A549 (cell line): Measurements from ENCODE around the gene SLC15A5. TPM values are rescaled to one million over a fixed set of nuclear protein-coding genes. Genes with fewer than 3 reads are reported as not detected.

Experiments
- ATAC-seq, 2 experiments: fragments of 200-7000 bp in 1 of 2; fragments of >200 bp in 1 of 2; cut with Nextera tagmentation in 1 of 2; cut with Tn5 transposase in 1 of 2; 3 replicates each; pipeline versions ENCODE4 v1.8.0 to v1.9.1; 2018 to 2020; ENCODE audit warnings: mild to moderate bottlenecking in 1 of 2, moderate library complexity in 1 of 2
- CTCF ChIA-PET: fragments of 300-600 bp; sonication (Branson Sonifier 250); formaldehyde crosslinking; extraction: SDS; loops from one replicate; lab custom pipeline; 2021; ENCODE audit warnings: antibody characterized with exemption, inconsistent platforms; lab: Yijun Ruan, JAX
- POLR2A ChIA-PET: fragments of 350-600 bp; formaldehyde crosslinking; extraction: SDS; loops from one replicate; lab custom pipeline; 2021; ENCODE audit warnings: antibody characterized with exemption, inconsistent platforms; lab: Yijun Ruan, JAX
- DNase-seq, 2 experiments: peaks; one replicate each; pipeline versions ENCODE4 v3.0.0 to v3.0.0-alpha.2; 2011 to 2016; ENCODE audit warnings: low read depth in 1 of 2, low spot score in 1 of 2
- FAIRE-seq: peaks from 2 replicates; lab custom pipeline; 2011; peaks lifted over from hg19 to GRCh38; lab: Jason Lieb, UNC
- H3K27ac ChIP-seq, 2 experiments: fragments of >200 bp; sonication (Bioruptor Twin); formaldehyde crosslinking; 3 replicates each; pipeline ENCODE4 v1.5.1; 2016 to 2017
- H3K4me1 ChIP-seq: fragments of >200 bp; sonication (Bioruptor Twin); formaldehyde crosslinking; 3 replicates; pipeline ENCODE4 v1.6.1; 2016
- H3K4me2 ChIP-seq: fragments of >200 bp; sonication (Bioruptor Twin); formaldehyde crosslinking; 3 replicates; pipeline ENCODE4 v1.6.1; 2016
- H3K4me3 ChIP-seq: fragments of >200 bp; sonication (Bioruptor Twin); formaldehyde crosslinking; 3 replicates; pipeline ENCODE4 v1.5.1; 2016
- H3K9me3 ChIP-seq: fragments of >200 bp; sonication (Bioruptor Twin); formaldehyde crosslinking; 3 replicates; pipeline ENCODE4 v1.6.1; 2016
- CBX8 ChIP-seq: fragments of 200-600 bp; sonication (generic); IDR thresholded peaks from 2 replicates; pipeline ENCODE4 v1.6.1; 2016
- CHD4 ChIP-seq: fragments of 200-600 bp; sonication (generic); IDR thresholded peaks from 2 replicates; pipeline ENCODE4 v1.6.1; 2016; ENCODE audit warnings: antibody characterized with exemption, mild to moderate bottlenecking, borderline replicate concordance
- EHF ChIP-seq: fragments of 250-450 bp; sonication (Bioruptor Pico); IDR thresholded peaks from 2 replicates; pipeline ENCODE4 v1.5.0; 2020; ENCODE audit warnings: mild to moderate bottlenecking
- EHMT2 ChIP-seq: fragments of 200-600 bp; sonication (generic); IDR thresholded peaks from 2 replicates; pipeline ENCODE4 v1.6.1; 2016; ENCODE audit warnings: antibody characterized with exemption, low read depth, mild to moderate bottlenecking, moderate library complexity
- EP300 ChIP-seq, 2 experiments: fragments of >200 bp; sonication (Bioruptor Twin); formaldehyde crosslinking; IDR thresholded peaks; 2 replicates in 1 of 2; 3 replicates in 1 of 2; pipeline ENCODE4 v1.6.1; 2016 to 2017
- HDAC2 ChIP-seq: fragments of 200-600 bp; sonication (generic); IDR thresholded peaks from 2 replicates; pipeline ENCODE4 v1.6.1; 2016
- HEYL ChIP-seq: fragments of 250-450 bp; sonication (Bioruptor Pico); IDR thresholded peaks from 2 replicates; pipeline ENCODE4 v1.8.0; 2021; ENCODE audit warnings: mild to moderate bottlenecking, moderate library complexity
- HOXA7 ChIP-seq: fragments of 250-450 bp; sonication (Bioruptor Pico); IDR thresholded peaks from 2 replicates; pipeline ENCODE4 v1.5.0; 2020; ENCODE audit warnings: mild to moderate bottlenecking, moderate library complexity
- HOXB13 ChIP-seq: fragments of 250-450 bp; sonication (Bioruptor Pico); IDR thresholded peaks from 2 replicates; pipeline ENCODE4 v1.5.0; 2020; ENCODE audit warnings: low read depth, mild to moderate bottlenecking, moderate library complexity
- HOXB5 ChIP-seq: fragments of 250-450 bp; sonication (Bioruptor Pico); IDR thresholded peaks from 2 replicates; pipeline ENCODE4 v1.5.0; 2020; ENCODE audit warnings: mild to moderate bottlenecking, moderate library complexity
- MAFK ChIP-seq: fragments of 450-650 bp; IDR thresholded peaks from 2 replicates; pipeline ENCODE4 v1.6.1; 2014; ENCODE audit not compliant: partially characterized antibody
- POLR2AphosphoS2 ChIP-seq: conservative IDR thresholded peaks from 2 replicates; pipeline ENCODE4 v1.6.1; 2012; ENCODE audit warnings: low read length, improper control_type of control experiment, inconsistent platforms
- RFX5 ChIP-seq: fragments of 450-650 bp; IDR thresholded peaks from 2 replicates; pipeline ENCODE4 v1.7.1; 2014; ENCODE audit warnings: antibody characterized with exemption, mild to moderate bottlenecking, moderate library complexity
- TP53 ChIP-seq: fragments of 250-450 bp; sonication (Bioruptor Pico); IDR thresholded peaks from 2 replicates; pipeline ENCODE4 v1.5.0; 2021; ENCODE audit warnings: mild to moderate bottlenecking, moderate library complexity
- WGBS: methylation state at CpG from one replicate; pipeline ENCODE4 v1.1.6; 2017; ENCODE audit errors: missing lambda C conversion rate; 5-methylcytosine and 5-hydroxymethylcytosine counted together
- polyA plus RNA-seq, 4 experiments: library from polyadenylated mRNA; depleted of rRNA in 3 of 4; stranded (reverse); fragments of >200 nt; fragmentation: RNase III in 1 of 4; extraction: RNeasy Plus Mini Kit Qiagen cat#74134 plus additional on column Dnase treatment in 1 of 4; gene quantifications; 2 replicates in 3 of 4; 3 replicates in 1 of 4; pipeline ENCODE4 v1.2.3, GENCODE V29; 2011 to 2017
- TF ChIP-seq, protein P1 (sequence below): fragments of >200 bp; sonication (Bioruptor Twin); formaldehyde crosslinking; IDR thresholded peaks from 2 replicates; pipeline ENCODE4 v1.6.1; 2016
- TF ChIP-seq, protein P2 (sequence below): IDR thresholded peaks from 2 replicates; pipeline ENCODE4 v1.6.1; 2012
- TF ChIP-seq, protein P3 (sequence below): fragments of 250-450 bp; sonication (Bioruptor Pico); IDR thresholded peaks from 2 replicates; pipeline ENCODE4 v1.5.0; 2021; ENCODE audit warnings: mild to moderate bottlenecking, moderate library complexity, borderline replicate concordance
- TF ChIP-seq, protein P4 (sequence below): fragments of 200-600 bp; sonication (generic); IDR thresholded peaks from 2 replicates; pipeline ENCODE4 v1.6.1; 2016; ENCODE audit warnings: antibody characterized with exemption, mild to moderate bottlenecking, moderate library complexity
- TF ChIP-seq, protein P5 (sequence below): fragments of >200 bp; sonication (Bioruptor Twin); formaldehyde crosslinking; IDR thresholded peaks from 3 replicates; pipeline ENCODE4 v1.5.1; 2016
- TF ChIP-seq, protein P6 (sequence below): fragments of 150-350 bp; IDR thresholded peaks from 2 replicates; pipeline ENCODE4 v1.6.1; 2014; ENCODE audit warnings: low read depth, mild to moderate bottlenecking, low read length

The SLC15A5 gene
- polyA plus RNA-seq, 2 of the 4 experiments (the other 2 are of a cell fraction) = not detected

DNA sequence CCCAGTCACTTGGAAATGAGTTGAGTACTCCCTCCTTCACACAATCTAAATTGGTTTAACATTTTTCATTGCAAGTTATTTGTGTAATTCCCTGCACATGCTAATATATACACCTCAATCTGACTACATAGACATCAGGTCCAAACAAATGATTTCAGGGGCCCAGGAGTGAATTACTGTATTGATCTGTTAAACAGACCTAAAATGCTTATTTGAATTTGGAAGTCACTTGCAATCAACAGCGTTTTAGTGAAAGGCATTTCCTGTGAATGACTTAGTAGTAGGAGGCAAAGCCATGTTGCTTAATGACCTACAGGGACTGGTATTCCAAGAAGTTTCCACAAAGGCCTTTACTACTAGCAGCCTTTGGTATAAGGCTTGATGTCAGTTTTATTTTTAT, 22.6 kb upstream of the SLC15A5 start (continued):
- TF ChIP-seq HOXB13 (CRISPR knock-in tag) (no peak), RFX5 (no peak), CHD4 (no peak), EHMT2 (no peak)
- TF ChIP-seq, protein P1, sequence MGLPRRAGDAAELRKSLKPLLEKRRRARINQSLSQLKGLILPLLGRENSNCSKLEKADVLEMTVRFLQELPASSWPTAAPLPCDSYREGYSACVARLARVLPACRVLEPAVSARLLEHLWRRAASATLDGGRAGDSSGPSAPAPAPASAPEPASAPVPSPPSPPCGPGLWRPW = no peak

DNA sequence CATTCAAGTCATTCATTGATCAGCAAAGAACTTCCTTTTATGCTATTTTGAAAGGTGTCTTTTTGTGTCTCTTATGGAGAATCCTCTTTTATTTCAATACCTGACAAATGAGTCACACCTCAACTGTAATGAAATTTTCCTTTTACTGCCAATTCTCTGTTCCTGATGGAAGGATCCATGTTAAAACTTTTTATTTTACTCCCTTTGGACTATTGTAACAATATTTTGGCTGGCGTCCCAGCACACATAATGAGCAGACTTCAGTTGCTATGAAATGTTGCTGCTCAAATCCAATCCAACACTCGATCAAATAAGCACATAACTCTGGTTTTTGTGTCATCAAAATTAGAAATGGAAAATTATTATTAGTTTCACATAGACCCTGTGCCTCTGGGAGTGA, 21.9 kb upstream of the SLC15A5 start:
- Histone ChIP-seq H3K4me2 (no peak overlapping the region), H3K4me1 (no peaks in the 10 kb centered on the region)
- TF ChIP-seq EHF (no peak), HEYL (CRISPR knock-in tag) (no peak), CBX8 (no peak), HOXA7 (no peak), HOXB5 (CRISPR knock-in tag) (no peak), POLR2AphosphoS2 (no peak), MAFK (no peak), EP300 (IDR thresholded peaks at IDR 0.05) (no peak), TP53 (CRISPR knock-in tag) (no peak), HDAC2 (no peak)
- TF ChIP-seq, protein P2, sequence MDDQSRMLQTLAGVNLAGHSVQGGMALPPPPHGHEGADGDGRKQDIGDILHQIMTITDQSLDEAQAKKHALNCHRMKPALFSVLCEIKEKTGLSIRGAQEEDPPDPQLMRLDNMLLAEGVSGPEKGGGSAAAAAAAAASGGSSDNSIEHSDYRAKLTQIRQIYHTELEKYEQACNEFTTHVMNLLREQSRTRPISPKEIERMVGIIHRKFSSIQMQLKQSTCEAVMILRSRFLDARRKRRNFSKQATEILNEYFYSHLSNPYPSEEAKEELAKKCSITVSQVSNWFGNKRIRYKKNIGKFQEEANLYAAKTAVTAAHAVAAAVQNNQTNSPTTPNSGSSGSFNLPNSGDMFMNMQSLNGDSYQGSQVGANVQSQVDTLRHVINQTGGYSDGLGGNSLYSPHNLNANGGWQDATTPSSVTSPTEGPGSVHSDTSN = no peak
- TF ChIP-seq, protein P3, sequence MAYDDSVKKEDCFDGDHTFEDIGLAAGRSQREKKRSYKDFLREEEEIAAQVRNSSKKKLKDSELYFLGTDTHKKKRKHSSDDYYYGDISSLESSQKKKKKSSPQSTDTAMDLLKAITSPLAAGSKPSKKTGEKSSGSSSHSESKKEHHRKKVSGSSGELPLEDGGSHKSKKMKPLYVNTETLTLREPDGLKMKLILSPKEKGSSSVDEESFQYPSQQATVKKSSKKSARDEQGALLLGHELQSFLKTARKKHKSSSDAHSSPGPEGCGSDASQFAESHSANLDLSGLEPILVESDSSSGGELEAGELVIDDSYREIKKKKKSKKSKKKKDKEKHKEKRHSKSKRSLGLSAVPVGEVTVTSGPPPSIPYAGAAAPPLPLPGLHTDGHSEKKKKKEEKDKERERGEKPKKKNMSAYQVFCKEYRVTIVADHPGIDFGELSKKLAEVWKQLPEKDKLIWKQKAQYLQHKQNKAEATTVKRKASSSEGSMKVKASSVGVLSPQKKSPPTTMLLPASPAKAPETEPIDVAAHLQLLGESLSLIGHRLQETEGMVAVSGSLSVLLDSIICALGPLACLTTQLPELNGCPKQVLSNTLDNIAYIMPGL (CRISPR knock-in tag) = no peak
- TF ChIP-seq, protein P4, sequence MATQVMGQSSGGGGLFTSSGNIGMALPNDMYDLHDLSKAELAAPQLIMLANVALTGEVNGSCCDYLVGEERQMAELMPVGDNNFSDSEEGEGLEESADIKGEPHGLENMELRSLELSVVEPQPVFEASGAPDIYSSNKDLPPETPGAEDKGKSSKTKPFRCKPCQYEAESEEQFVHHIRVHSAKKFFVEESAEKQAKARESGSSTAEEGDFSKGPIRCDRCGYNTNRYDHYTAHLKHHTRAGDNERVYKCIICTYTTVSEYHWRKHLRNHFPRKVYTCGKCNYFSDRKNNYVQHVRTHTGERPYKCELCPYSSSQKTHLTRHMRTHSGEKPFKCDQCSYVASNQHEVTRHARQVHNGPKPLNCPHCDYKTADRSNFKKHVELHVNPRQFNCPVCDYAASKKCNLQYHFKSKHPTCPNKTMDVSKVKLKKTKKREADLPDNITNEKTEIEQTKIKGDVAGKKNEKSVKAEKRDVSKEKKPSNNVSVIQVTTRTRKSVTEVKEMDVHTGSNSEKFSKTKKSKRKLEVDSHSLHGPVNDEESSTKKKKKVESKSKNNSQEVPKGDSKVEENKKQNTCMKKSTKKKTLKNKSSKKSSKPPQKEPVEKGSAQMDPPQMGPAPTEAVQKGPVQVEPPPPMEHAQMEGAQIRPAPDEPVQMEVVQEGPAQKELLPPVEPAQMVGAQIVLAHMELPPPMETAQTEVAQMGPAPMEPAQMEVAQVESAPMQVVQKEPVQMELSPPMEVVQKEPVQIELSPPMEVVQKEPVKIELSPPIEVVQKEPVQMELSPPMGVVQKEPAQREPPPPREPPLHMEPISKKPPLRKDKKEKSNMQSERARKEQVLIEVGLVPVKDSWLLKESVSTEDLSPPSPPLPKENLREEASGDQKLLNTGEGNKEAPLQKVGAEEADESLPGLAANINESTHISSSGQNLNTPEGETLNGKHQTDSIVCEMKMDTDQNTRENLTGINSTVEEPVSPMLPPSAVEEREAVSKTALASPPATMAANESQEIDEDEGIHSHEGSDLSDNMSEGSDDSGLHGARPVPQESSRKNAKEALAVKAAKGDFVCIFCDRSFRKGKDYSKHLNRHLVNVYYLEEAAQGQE = no peak
- TF ChIP-seq, protein P5, sequence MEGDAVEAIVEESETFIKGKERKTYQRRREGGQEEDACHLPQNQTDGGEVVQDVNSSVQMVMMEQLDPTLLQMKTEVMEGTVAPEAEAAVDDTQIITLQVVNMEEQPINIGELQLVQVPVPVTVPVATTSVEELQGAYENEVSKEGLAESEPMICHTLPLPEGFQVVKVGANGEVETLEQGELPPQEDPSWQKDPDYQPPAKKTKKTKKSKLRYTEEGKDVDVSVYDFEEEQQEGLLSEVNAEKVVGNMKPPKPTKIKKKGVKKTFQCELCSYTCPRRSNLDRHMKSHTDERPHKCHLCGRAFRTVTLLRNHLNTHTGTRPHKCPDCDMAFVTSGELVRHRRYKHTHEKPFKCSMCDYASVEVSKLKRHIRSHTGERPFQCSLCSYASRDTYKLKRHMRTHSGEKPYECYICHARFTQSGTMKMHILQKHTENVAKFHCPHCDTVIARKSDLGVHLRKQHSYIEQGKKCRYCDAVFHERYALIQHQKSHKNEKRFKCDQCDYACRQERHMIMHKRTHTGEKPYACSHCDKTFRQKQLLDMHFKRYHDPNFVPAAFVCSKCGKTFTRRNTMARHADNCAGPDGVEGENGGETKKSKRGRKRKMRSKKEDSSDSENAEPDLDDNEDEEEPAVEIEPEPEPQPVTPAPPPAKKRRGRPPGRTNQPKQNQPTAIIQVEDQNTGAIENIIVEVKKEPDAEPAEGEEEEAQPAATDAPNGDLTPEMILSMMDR = no peak
- TF ChIP-seq, protein P6, sequence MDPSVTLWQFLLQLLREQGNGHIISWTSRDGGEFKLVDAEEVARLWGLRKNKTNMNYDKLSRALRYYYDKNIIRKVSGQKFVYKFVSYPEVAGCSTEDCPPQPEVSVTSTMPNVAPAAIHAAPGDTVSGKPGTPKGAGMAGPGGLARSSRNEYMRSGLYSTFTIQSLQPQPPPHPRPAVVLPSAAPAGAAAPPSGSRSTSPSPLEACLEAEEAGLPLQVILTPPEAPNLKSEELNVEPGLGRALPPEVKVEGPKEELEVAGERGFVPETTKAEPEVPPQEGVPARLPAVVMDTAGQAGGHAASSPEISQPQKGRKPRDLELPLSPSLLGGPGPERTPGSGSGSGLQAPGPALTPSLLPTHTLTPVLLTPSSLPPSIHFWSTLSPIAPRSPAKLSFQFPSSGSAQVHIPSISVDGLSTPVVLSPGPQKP = no peak
- TF ChIP-seq, all 56 proteins: peak for 0
- DNase-seq (no peak), ATAC-seq (no peak), FAIRE-seq (no peak)
- H3K4me3 ChIP-seq = no peak overlapping the region
- 51% methylated on average over 2 of the region's 2 CpGs for WGBS
- H3K27ac ChIP-seq = no peak overlapping the region
- H3K9me3 ChIP-seq = no peaks in the 10 kb centered on the region
- POLR2A ChIA-PET = no interaction called here
- CTCF ChIA-PET = no interaction called here
